GM12891 (cell line): Measurements from ENCODE around the gene ASPRV1.

Experiments used
- POLR2A ChIP-seq: IDR thresholded peaks from 2 replicates; pipeline ENCODE4 v1.6.1; 2011; ENCODE audit warnings: low read depth, low read length, control low read depth
- POLR2AphosphoS5 ChIP-seq: IDR thresholded peaks from 2 replicates; pipeline ENCODE4 v1.6.1; 2011; ENCODE audit warnings: low read depth, low read length, control low read depth
- TAF1 ChIP-seq: IDR thresholded peaks from 2 replicates; pipeline ENCODE4 v1.6.1; 2011; ENCODE audit warnings: low read depth, low read length, control low read depth

DNA sequence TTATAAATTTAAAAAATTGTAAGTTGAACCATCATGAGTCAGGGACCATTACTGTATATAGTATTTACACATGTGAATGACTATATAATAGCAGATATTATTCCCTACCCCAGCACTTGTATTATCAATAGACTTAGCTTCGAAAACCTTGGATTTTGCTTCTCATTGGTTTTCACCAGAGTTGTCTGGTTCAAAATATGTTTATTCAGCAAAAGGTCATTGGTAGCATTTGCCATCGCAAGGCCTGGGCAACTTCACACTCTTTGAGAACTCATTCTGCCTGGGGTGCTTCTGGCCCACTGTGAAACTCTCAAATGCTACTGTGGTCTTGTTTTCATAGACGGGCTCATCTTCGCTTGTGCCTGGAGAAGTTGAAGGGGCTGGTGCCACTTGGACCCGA, 26.4 kb downstream of the ASPRV1 start:
- TF ChIP-seq POLR2A (no peak), POLR2AphosphoS5 (no peak), TAF1 (no peak)
